ENCODE data around the gene TNS3. TPM values are rescaled to one million over a fixed set of nuclear protein-coding genes. Genes with fewer than 3 reads are reported as not detected.

The TNS3 gene
- total and polyA plus RNA-seq, 10 of the 15 experiments (the other 5 are each of a cell fraction or from before 2014, with no cell fraction given) = 0.27 to 2.7 (median 0.79) TPM

DNA sequence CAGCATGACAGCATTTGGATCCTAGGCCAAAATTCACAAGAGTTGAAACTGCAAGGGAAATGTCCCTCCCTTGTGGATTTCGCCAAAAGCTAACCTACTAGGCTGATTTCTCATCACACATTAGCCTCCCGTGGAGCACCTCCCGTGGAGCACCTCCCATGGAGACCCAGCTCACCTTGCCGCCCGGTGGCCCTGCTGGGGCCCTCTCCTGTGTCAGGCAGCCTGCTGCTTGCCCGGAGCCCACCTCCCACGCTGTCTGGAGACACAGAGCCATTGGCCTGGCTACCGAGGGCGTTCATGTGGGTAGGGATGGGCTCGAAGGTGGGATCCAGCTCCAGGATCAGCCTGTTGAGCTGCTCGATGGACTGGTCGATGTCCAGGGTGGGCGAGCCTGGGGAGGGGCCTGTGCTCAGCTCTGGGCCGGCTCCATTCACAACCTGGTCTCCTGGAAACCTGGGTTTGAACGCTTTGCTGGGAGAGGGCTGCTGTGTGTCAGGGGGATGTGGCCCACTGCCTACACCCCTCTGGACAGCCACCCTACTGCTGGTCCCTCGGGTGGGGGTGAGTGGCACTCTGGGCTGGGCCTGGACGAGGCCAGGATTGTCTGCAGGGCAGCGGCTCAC lies 213.6 kb downstream of the TNS3 start:
- in situ Hi-C loops (cut with MboI) (no loop called here), intact Hi-C loops (cut with micrococcal nuclease; ENCODE audit: unreplicated experiment) (no loop called here)
- Histone ChIP-seq H3K9ac (ENCODE audit: control insufficient read depth, insufficient read depth, low read length) (no peak overlapping the region), H3K79me2 (ENCODE audit: control insufficient read depth, insufficient read depth, low read length) (no peaks in the 10 kb centered on the region), H3K4me3 (no peak overlapping the region), H2AFZ (ENCODE audit: control insufficient read depth, low read depth, low read length) (no peak overlapping the region), H4K20me1 (ENCODE audit: control insufficient read depth, insufficient read depth) (no peaks in the 10 kb centered on the region), H3K36me3 (ENCODE audit: control insufficient read depth in 2 of 2, insufficient read depth in 2 of 2, low read length in 1 of 2) (no peaks in the 10 kb centered on the region), H3K27me3 (replicated peaks in 1 of 2; ENCODE audit: control insufficient read depth in 2 of 2, insufficient read depth in 2 of 2, low read length in 1 of 2) (no peaks in the 10 kb centered on the region), H3K4me1 (ENCODE audit: control insufficient read depth, insufficient read depth, low read length) (no peaks in the 10 kb centered on the region), H3K27ac (ENCODE audit: control insufficient read depth, insufficient read depth) (no peak overlapping the region), H3K9me3 (replicated peaks; ENCODE audit: control insufficient read depth, insufficient read depth, low read length) (no peaks in the 10 kb centered on the region), H3K4me2 (ENCODE audit: control insufficient read depth, insufficient read depth) (no peak overlapping the region)
- TF ChIP-seq, protein P1, sequence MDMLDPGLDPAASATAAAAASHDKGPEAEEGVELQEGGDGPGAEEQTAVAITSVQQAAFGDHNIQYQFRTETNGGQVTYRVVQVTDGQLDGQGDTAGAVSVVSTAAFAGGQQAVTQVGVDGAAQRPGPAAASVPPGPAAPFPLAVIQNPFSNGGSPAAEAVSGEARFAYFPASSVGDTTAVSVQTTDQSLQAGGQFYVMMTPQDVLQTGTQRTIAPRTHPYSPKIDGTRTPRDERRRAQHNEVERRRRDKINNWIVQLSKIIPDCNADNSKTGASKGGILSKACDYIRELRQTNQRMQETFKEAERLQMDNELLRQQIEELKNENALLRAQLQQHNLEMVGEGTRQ (IDR thresholded peaks at IDR 0.05; ENCODE audit: borderline replicate concordance, low read depth, low read length) = no peak
- TF ChIP-seq TAF1 (IDR thresholded peaks at IDR 0.05; ENCODE audit: borderline replicate concordance, low read depth, low read length) = no peak
- no peak for TF ChIP-seq WRNIP1 (IDR thresholded peaks at IDR 0.05; ENCODE audit: borderline replicate concordance, low read depth, low read length)
- no peak for TF ChIP-seq HCFC1 (IDR thresholded peaks at IDR 0.05; ENCODE audit: low read length)
- TF ChIP-seq CREB1 (IDR thresholded peaks at IDR 0.05; ENCODE audit: low read depth) = no peak
- no peak for TF ChIP-seq CBFB (IDR thresholded peaks at IDR 0.05; ENCODE audit: low read depth)
- no peak for TF ChIP-seq NRF1 (conservative IDR thresholded peaks at IDR 0.05; ENCODE audit: low read depth, low read length)
- TF ChIP-seq ETV6 (conservative IDR thresholded peaks at IDR 0.05 in 1 of 2, IDR thresholded peaks at IDR 0.05 in 1 of 2; ENCODE audit: borderline replicate concordance in 1 of 2, low read depth in 1 of 2) = no peak
- POLR2A ChIA-PET = no interaction called here
- WGBS (ENCODE audit: insufficient coverage, insufficient replicate concordance, low lambda C conversion rate, missing lambda C conversion rate) = 35% methylated on average over 18 of the region's 18 CpGs
- SMC1A ChIA-PET (ENCODE audit: uncharacterized antibody, unreplicated experiment) = no interaction called here
- ATAC-seq (no peak), DNase-seq (ENCODE audit: low read depth, low spot score) (no peak), FAIRE-seq (no peak)
- CTCF ChIA-PET = interaction anchor here (0.7 kb wide), 1 partner anchor 101 kb away, joined by 3 read pairs; no protein-coding TSS in a partner anchor
- BruUV-seq (replicated peaks) = no TSS peak
- RAD21 ChIA-PET (ENCODE audit: unreplicated experiment) = no interaction called here

Data from GM12878 (cell line).